NCI-H1694 (cell line): Measurements from ENCODE around the gene NRAP.

Experiments used
- DNase-seq: peaks from one replicate; lab custom pipeline; 2025; lab: John Stamatoyannopoulos, UW

Gene NRAP

GRCh38 chr10:113641702-113642101 lies 22.1 kb downstream of the NRAP start:
- DNase-seq, result no peak

GRCh38 chr10:113639966-113640365 lies 23.9 kb downstream of the NRAP start:
- DNase-seq, result no peak

- DNase-seq, result no peak
Measured at GRCh38 chr10:113631684-113632367, 32.0 kb downstream of the NRAP start.

GRCh38 chr10:113630929-113631533 lies 32.8 kb downstream of the NRAP start:
- no peak for DNase-seq

GRCh38 chr10:113628607-113629153 lies 35.2 kb downstream of the NRAP start:
- no peak for DNase-seq

GRCh38 chr10:113627836-113628235 lies 36.0 kb downstream of the NRAP start:
- no peak for DNase-seq

- DNase-seq, result no peak
Measured at GRCh38 chr10:113626809-113627355, 37.0 kb downstream of the NRAP start.

- DNase-seq, result no peak
Measured at GRCh38 chr10:113625461-113626186, 38.2 kb downstream of the NRAP start.

- DNase-seq, result no peak
Measured at GRCh38 chr10:113622831-113623230, 41.0 kb downstream of the NRAP start.

- no peak for DNase-seq
Measured at GRCh38 chr10:113621799-113622198, 42.0 kb downstream of the NRAP start.

GRCh38 chr10:113620936-113621335 lies 42.9 kb downstream of the NRAP start:
- no peak for DNase-seq

GRCh38 chr10:113620511-113620910 lies 43.3 kb downstream of the NRAP start:
- no peak for DNase-seq

GRCh38 chr10:113619401-113619800 lies 44.4 kb downstream of the NRAP start:
- DNase-seq, result no peak

GRCh38 chr10:113618338-113618737 lies 45.5 kb downstream of the NRAP start:
- DNase-seq, result no peak

- no peak for DNase-seq
Measured at GRCh38 chr10:113617086-113617485, 46.8 kb downstream of the NRAP start.

GRCh38 chr10:113616244-113617074 lies 47.4 kb downstream of the NRAP start:
- DNase-seq, result no peak

- DNase-seq, result no peak
Measured at GRCh38 chr10:113613977-113614690, 49.7 kb downstream of the NRAP start.

GRCh38 chr10:113613427-113613826 lies 50.4 kb downstream of the NRAP start:
- no peak for DNase-seq

GRCh38 chr10:113612154-113612553 lies 51.7 kb downstream of the NRAP start:
- DNase-seq, result no peak

- DNase-seq, result no peak
Measured at GRCh38 chr10:113610631-113611601, 52.9 kb downstream of the NRAP start.
